ENCODE measurements around the gene ASCL5. TPM values are rescaled to one million over a fixed set of nuclear protein-coding genes. Genes with fewer than 3 reads are reported as not detected.

ASCL5 gene
- total RNA-seq, 1 donor from 2014 or later = not detected

GRCh38 chr1:201092738-201093137 is 34.2 kb downstream of the ASCL5 start:
- H3K36me3 Mint-ChIP-seq (ENCODE audit: low read depth) = no peaks in the 10 kb centered on the region
- intact Hi-C loops (cut with micrococcal nuclease) = no loop called here
- H3K9me3 Mint-ChIP-seq = no peaks in the 10 kb centered on the region
- H3K4me1 Mint-ChIP-seq (ENCODE audit: low read depth) = no peaks in the 10 kb centered on the region
- peaks cover 5% of the 10 kb centered on the region for H3K27me3 Mint-ChIP-seq (ENCODE audit: low read depth)
- no peak overlapping the region for H3K4me3 Mint-ChIP-seq (ENCODE audit: low read depth)
- no peak for DNase-seq (ENCODE audit: low spot score)
- H3K27ac Mint-ChIP-seq = no peak overlapping the region

DNA sequence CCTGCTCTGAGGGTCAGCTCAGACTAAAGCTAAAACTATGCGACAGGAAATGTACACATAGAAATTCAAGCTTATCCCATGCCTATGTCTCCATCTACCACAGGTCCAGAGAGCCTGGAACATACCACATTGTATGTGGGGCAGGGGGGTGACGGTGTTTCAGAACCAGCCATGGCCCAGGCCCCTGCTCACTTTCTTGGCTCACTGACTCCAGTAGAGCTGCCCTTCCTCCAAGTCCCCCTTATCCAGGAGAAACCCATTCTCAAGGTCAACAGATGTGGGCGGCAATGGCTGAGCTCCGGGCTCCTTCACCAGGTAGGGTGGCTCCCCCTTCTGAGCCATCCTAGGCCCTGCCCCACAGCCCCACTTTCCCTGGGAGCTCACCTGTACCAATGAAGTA is 35.7 kb downstream of the ASCL5 start:
- DNase-seq (ENCODE audit: low spot score) = no peak
- H3K4me3 Mint-ChIP-seq (ENCODE audit: low read depth) = no peak overlapping the region

DNA sequence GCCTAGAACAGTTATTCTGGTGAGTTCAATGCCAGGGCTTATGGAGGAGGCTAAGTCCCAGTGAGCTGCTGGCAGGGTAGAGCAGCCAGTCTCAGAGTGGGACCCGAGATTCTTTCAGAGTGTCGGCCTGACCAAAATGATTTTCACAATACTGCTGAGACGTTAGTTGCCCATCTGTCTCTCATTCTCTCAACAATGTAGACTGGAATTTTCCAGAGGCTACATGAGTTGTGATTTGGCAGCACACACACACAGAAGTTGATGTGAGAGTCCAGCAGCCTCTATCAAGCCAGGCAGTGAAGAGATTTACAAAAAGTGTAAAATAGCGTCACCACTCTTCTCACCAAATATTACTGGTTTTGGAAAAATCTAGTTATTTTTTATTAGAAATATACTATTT is 36.4 kb downstream of the ASCL5 start:
- H3K4me1 Mint-ChIP-seq (ENCODE audit: low read depth) = no peaks in the 10 kb centered on the region
- intact Hi-C loops (cut with micrococcal nuclease) = no loop called here
- DNase-seq (ENCODE audit: low spot score) = no peak
- H3K27me3 Mint-ChIP-seq (ENCODE audit: low read depth) = peaks cover 9% of the 10 kb centered on the region
- H3K36me3 Mint-ChIP-seq (ENCODE audit: low read depth) = no peaks in the 10 kb centered on the region
- no peaks in the 10 kb centered on the region for H3K9me3 Mint-ChIP-seq
- no peak overlapping the region for H3K27ac Mint-ChIP-seq
- no peak overlapping the region for H3K4me3 Mint-ChIP-seq (ENCODE audit: low read depth)

More for the DNA sequence above, 35.7 kb downstream of the ASCL5 start:
- no peaks in the 10 kb centered on the region for H3K4me1 Mint-ChIP-seq (ENCODE audit: low read depth)
- no peak overlapping the region for H3K27ac Mint-ChIP-seq
- H3K9me3 Mint-ChIP-seq = no peaks in the 10 kb centered on the region
- H3K36me3 Mint-ChIP-seq (ENCODE audit: low read depth) = no peaks in the 10 kb centered on the region
- peaks cover 5% of the 10 kb centered on the region for H3K27me3 Mint-ChIP-seq (ENCODE audit: low read depth)
- intact Hi-C loops (cut with micrococcal nuclease) = no loop called here

- intact Hi-C loops (cut with micrococcal nuclease) = no loop called here
- H3K9me3 Mint-ChIP-seq = no peaks in the 10 kb centered on the region
- no peak overlapping the region for H3K4me3 Mint-ChIP-seq (ENCODE audit: low read depth)
- H3K36me3 Mint-ChIP-seq (ENCODE audit: low read depth) = no peaks in the 10 kb centered on the region
- no peaks in the 10 kb centered on the region for H3K4me1 Mint-ChIP-seq (ENCODE audit: low read depth)
- H3K27ac Mint-ChIP-seq = no peak overlapping the region
- peaks cover 15% of the 10 kb centered on the region for H3K27me3 Mint-ChIP-seq (ENCODE audit: low read depth)
- DNase-seq (ENCODE audit: low spot score) = no peak
These were observed 37.4 kb downstream of the ASCL5 start for GRCh38 chr1:201089596-201089995.

DNA sequence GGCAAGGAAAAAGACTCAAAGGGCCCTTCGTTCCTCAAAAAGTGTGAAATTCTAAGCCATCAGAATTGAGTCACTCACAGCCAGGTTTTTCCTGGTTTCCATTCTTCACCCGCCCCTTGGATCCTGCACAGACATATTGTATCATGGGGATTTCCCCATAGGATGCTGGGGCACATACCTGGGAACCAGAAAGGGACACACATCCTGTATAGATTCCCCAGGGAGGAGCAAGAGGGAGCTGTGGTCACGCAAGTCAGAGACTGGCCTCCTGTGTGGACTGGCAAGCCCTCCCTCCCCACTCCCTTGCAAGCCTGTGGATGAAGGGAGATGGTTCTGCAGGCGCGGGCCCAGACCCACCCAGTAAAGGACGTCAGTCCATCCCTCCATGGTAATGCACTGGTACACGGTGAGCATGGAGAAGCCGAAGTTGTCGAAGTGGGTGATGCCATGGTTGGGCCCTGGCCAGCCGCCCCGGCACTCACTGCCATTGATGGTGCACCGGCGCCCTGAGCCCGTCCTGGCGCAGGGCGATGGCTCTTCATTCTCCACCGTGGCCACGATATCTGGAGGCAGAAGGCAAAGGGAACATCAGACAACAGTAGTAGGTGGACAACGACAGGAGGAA is 38.0 kb downstream of the ASCL5 start:
- DNase-seq (ENCODE audit: low spot score) = no peak
- H3K27ac Mint-ChIP-seq = no peak overlapping the region
- H3K36me3 Mint-ChIP-seq (ENCODE audit: low read depth) = no peaks in the 10 kb centered on the region
- intact Hi-C loops (cut with micrococcal nuclease) = no loop called here
- no peaks in the 10 kb centered on the region for H3K9me3 Mint-ChIP-seq
- peaks cover 19% of the 10 kb centered on the region for H3K27me3 Mint-ChIP-seq (ENCODE audit: low read depth)
- no peaks in the 10 kb centered on the region for H3K4me1 Mint-ChIP-seq (ENCODE audit: low read depth)
- no peak overlapping the region for H3K4me3 Mint-ChIP-seq (ENCODE audit: low read depth)

DNA sequence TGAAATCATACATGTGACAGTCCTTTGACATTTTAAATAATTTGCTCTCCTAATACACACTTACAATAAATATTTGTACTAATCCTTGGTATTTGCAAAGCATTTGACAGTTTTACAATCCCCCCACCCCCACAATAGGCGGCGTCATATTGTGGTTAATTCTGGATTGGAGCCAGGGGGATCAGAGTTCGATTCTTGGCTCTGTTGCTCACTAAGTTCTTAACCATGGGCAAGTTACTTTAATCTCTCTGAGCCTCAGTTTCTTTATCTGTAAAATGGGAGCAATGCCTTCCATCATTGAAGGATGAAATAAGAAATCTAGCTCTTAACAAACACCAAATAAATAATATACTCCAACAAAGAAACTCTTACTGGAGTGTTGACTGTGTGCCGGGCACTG is 38.6 kb downstream of the ASCL5 start:
- H3K27ac Mint-ChIP-seq = no peak overlapping the region
- intact Hi-C loops (cut with micrococcal nuclease) = no loop called here
- no peaks in the 10 kb centered on the region for H3K36me3 Mint-ChIP-seq (ENCODE audit: low read depth)
- peaks cover 20% of the 10 kb centered on the region for H3K27me3 Mint-ChIP-seq (ENCODE audit: low read depth)
- no peak for DNase-seq (ENCODE audit: low spot score)
- no peaks in the 10 kb centered on the region for H3K9me3 Mint-ChIP-seq
- no peak overlapping the region for H3K4me3 Mint-ChIP-seq (ENCODE audit: low read depth)
- H3K4me1 Mint-ChIP-seq (ENCODE audit: low read depth) = no peaks in the 10 kb centered on the region

GRCh38 chr1:201085902-201086735 is 40.9 kb downstream of the ASCL5 start:
- Mint-ChIP-seq H3K36me3 (ENCODE audit: low read depth) (no peaks in the 10 kb centered on the region), H3K9me3 (no peaks in the 10 kb centered on the region), H3K27ac (no peak overlapping the region), H3K4me3 (ENCODE audit: low read depth) (no peak overlapping the region), H3K27me3 (ENCODE audit: low read depth) (peaks cover 25% of the 10 kb centered on the region), H3K4me1 (ENCODE audit: low read depth) (no peaks in the 10 kb centered on the region)
- no peak for DNase-seq (ENCODE audit: low spot score)
- intact Hi-C loops (cut with micrococcal nuclease) = loop anchor here (1.0 kb wide), 1 partner anchor 28 kb away; no protein-coding TSS in a partner anchor

DNA sequence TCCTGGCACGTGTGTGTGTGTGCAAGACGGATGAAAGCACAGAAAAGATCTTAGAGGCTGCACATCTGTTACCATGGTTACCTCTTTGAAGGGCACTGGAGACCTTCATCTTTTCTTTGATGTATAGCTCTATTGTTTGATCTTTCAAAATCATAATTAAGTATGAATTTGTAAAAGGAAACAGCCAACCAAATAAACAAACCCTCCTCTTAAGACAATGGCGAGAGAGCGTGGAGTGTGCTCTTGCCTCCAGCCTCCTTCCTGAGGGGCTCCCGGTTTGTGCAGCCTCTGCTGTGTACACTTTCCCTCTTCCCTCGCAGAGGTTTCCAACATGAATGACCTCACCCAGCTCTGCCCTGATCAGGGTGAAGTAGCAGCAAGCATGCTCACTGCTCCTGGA is 42.7 kb downstream of the ASCL5 start:
- Mint-ChIP-seq H3K4me1 (ENCODE audit: low read depth) (no peaks in the 10 kb centered on the region), H3K4me3 (ENCODE audit: low read depth) (no peak overlapping the region), H3K36me3 (ENCODE audit: low read depth) (no peaks in the 10 kb centered on the region), H3K27me3 (ENCODE audit: low read depth) (peaks cover 28% of the 10 kb centered on the region), H3K27ac (no peak overlapping the region), H3K9me3 (no peaks in the 10 kb centered on the region)
- no peak for DNase-seq (ENCODE audit: low spot score)
- intact Hi-C loops (cut with micrococcal nuclease) = no loop called here

GRCh38 chr1:201083741-201084140 is 43.2 kb downstream of the ASCL5 start:
- Mint-ChIP-seq H3K27ac (no peak overlapping the region), H3K36me3 (ENCODE audit: low read depth) (no peaks in the 10 kb centered on the region), H3K9me3 (no peaks in the 10 kb centered on the region), H3K4me1 (ENCODE audit: low read depth) (no peaks in the 10 kb centered on the region), H3K27me3 (ENCODE audit: low read depth) (peaks cover 31% of the 10 kb centered on the region), H3K4me3 (ENCODE audit: low read depth) (no peak overlapping the region)
- DNase-seq (ENCODE audit: low spot score) = no peak
- intact Hi-C loops (cut with micrococcal nuclease) = no loop called here

GRCh38 chr1:201080135-201080534 is 46.8 kb downstream of the ASCL5 start:
- H3K4me1 Mint-ChIP-seq (ENCODE audit: low read depth) = no peaks in the 10 kb centered on the region
- no peak for DNase-seq (ENCODE audit: low spot score)
- peaks cover 21% of the 10 kb centered on the region for H3K27me3 Mint-ChIP-seq (ENCODE audit: low read depth)
- intact Hi-C loops (cut with micrococcal nuclease) = no loop called here
- no peaks in the 10 kb centered on the region for H3K36me3 Mint-ChIP-seq (ENCODE audit: low read depth)
- no peak overlapping the region for H3K4me3 Mint-ChIP-seq (ENCODE audit: low read depth)
- no peak overlapping the region for H3K27ac Mint-ChIP-seq
- no peaks in the 10 kb centered on the region for H3K9me3 Mint-ChIP-seq

DNA sequence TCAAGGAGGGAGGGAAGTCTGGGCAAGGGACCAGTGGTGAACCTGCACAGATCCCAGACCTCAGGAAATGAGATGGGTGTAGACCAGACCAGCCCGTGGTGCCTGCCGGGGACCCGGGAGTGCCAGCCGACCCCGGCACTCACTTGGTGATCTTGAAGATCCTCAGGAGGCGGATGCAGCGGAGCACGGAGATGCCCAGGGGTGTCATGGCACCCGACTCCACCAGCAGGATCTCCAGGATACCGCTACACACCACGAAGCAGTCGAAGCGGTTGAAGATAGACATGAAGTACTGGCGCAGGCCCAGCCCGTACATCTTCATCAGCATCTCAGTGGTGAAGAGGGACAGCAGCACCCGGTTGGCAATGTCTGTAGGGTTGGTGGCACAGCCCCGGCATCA is 49.2 kb downstream of the ASCL5 start:
- H3K27ac Mint-ChIP-seq = no peak overlapping the region
- no peak for DNase-seq (ENCODE audit: low spot score)

GRCh38 chr1:201077116-201077515 is 49.9 kb downstream of the ASCL5 start:
- peaks cover 6% of the 10 kb centered on the region for H3K27me3 Mint-ChIP-seq (ENCODE audit: low read depth)
- H3K27ac Mint-ChIP-seq = no peak overlapping the region
- no peaks in the 10 kb centered on the region for H3K4me1 Mint-ChIP-seq (ENCODE audit: low read depth)
- H3K9me3 Mint-ChIP-seq = no peaks in the 10 kb centered on the region
- H3K36me3 Mint-ChIP-seq (ENCODE audit: low read depth) = no peaks in the 10 kb centered on the region
- intact Hi-C loops (cut with micrococcal nuclease) = no loop called here
- no peak for DNase-seq (ENCODE audit: low spot score)
- H3K4me3 Mint-ChIP-seq (ENCODE audit: low read depth) = no peak overlapping the region

More for the DNA sequence above, 49.2 kb downstream of the ASCL5 start:
- Mint-ChIP-seq H3K4me1 (ENCODE audit: low read depth) (no peaks in the 10 kb centered on the region), H3K36me3 (ENCODE audit: low read depth) (no peaks in the 10 kb centered on the region), H3K27me3 (ENCODE audit: low read depth) (peaks cover 9% of the 10 kb centered on the region), H3K9me3 (no peaks in the 10 kb centered on the region), H3K4me3 (ENCODE audit: low read depth) (no peak overlapping the region)
- intact Hi-C loops (cut with micrococcal nuclease) = no loop called here

DNA sequence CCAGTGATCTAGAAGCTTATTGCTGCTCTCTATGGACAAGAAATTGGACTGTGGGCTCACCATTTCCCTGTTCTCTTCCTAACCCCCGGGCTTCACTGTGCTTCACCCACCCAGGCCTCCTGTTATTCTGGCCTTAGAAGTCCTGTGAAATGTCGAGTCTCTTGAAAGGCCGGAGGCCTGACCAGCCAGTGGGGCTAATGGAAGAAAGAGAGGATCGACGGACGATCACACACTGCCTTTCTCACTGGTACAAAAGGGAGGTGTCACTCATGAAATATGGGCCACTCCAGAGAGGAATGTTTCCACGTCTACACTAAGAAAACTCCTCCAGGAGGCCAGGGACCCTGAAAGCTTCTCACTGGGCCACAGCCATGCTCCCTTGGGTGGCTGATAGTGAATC is 50.9 kb downstream of the ASCL5 start:
- no peak for DNase-seq (ENCODE audit: low spot score)
- H3K36me3 Mint-ChIP-seq (ENCODE audit: low read depth) = no peaks in the 10 kb centered on the region
- no peak overlapping the region for H3K27ac Mint-ChIP-seq
- H3K4me3 Mint-ChIP-seq (ENCODE audit: low read depth) = no peak overlapping the region
- intact Hi-C loops (cut with micrococcal nuclease) = no loop called here
- peaks cover 6% of the 10 kb centered on the region for H3K27me3 Mint-ChIP-seq (ENCODE audit: low read depth)
- H3K9me3 Mint-ChIP-seq = no peaks in the 10 kb centered on the region
- no peaks in the 10 kb centered on the region for H3K4me1 Mint-ChIP-seq (ENCODE audit: low read depth)
